ENCODE data around the gene IRAK3.
"Not testable (repeated sequence)": the region's sequence is repeated elsewhere in the genome, so short reads cannot be mapped to it uniquely, and the experiment has no call there.

Gene IRAK3

GRCh38 chr12:66301944-66302826 is 113.2 kb downstream of the IRAK3 start, which contains the start of gene HELB:
Gene HELB, plus strand, starts transcription at chr12:66302493. Its CDS starts 111 bp downstream, at chr12:66302604.
- FAIRE-seq (peak; percentile 85), DNase-seq (ENCODE audit: low spot score) (peak; percentile 88)

GRCh38 chr12:66302827-66303169 is 113.8 kb downstream of the IRAK3 start:
- FAIRE-seq (no peak), DNase-seq (ENCODE audit: low spot score) (no peak)

GRCh38 chr12:66303316-66303804 is 114.3 kb downstream of the IRAK3 start:
- FAIRE-seq; DNase-seq (ENCODE audit: low spot score): not testable (repeated sequence)
